ENCODE data around the gene CKAP2L.
A peak's percentile ranks its signal among the peaks of the same experiment; 100 is the strongest.

CKAP2L gene

GRCh38 chr2:112749755-112750559 is 14.5 kb downstream of the CKAP2L start:
- H3K27ac ChIP-seq = no peak overlapping the region
- TF ChIP-seq CTCF (conservative IDR thresholded peaks at IDR 0.05) = peak; percentile 97

GRCh38 chr2:112740527-112740926 is 23.9 kb downstream of the CKAP2L start:
- TF ChIP-seq CTCF (conservative IDR thresholded peaks at IDR 0.05) = no peak
- no peak overlapping the region for H3K27ac ChIP-seq

GRCh38 chr2:112737542-112738232 is 26.7 kb downstream of the CKAP2L start:
- H3K27ac ChIP-seq = no peak overlapping the region
- no peak for TF ChIP-seq CTCF (conservative IDR thresholded peaks at IDR 0.05)

- TF ChIP-seq CTCF (conservative IDR thresholded peaks at IDR 0.05) = no peak
- no peak overlapping the region for H3K27ac ChIP-seq
These were observed 30.5 kb downstream of the CKAP2L start for GRCh38 chr2:112733871-112734270.

- no peak for TF ChIP-seq CTCF (conservative IDR thresholded peaks at IDR 0.05)
- no peak overlapping the region for H3K27ac ChIP-seq
These were observed 31.0 kb downstream of the CKAP2L start for GRCh38 chr2:112733456-112733855.

GRCh38 chr2:112731479-112731878 is 32.9 kb downstream of the CKAP2L start:
- no peak for TF ChIP-seq CTCF (conservative IDR thresholded peaks at IDR 0.05)
- no peak overlapping the region for H3K27ac ChIP-seq

- no peak overlapping the region for H3K27ac ChIP-seq
- TF ChIP-seq CTCF (conservative IDR thresholded peaks at IDR 0.05) = no peak
These were observed 33.6 kb downstream of the CKAP2L start for GRCh38 chr2:112730791-112731190.

All from VCaP (cell line).